NCI-H2227 treated with DMSO at 0.1 percent for 48 hours (cell line): ENCODE results near the gene CDON.
A peak's percentile ranks its signal among the peaks of the same experiment; 100 is the strongest.

ENCODE experiments used
- DNase-seq: peaks from one replicate; lab custom pipeline; 2025; lab: John Stamatoyannopoulos, UW

Gene CDON

GRCh38 chr11:126062679-126063506, at the start of gene CDON:
Gene CDON, minus strand, starts transcription at chr11:126062866. Its CDS starts 39,390 bp downstream, at chr11:126023476.
- DNase-seq = peak; percentile 94

GRCh38 chr11:126111458-126112116, 48.9 kb upstream of the CDON start:
- no peak for DNase-seq

GRCh38 chr11:126109941-126110731, 47.5 kb upstream of the CDON start:
- no peak for DNase-seq

- DNase-seq = no peak
Measured at GRCh38 chr11:126106594-126107328, 44.1 kb upstream of the CDON start.

- DNase-seq = no peak
Measured at GRCh38 chr11:126105748-126106080, 43.0 kb upstream of the CDON start.

- DNase-seq = no peak
Measured at GRCh38 chr11:126105022-126105747, 42.5 kb upstream of the CDON start.

GRCh38 chr11:126104420-126104819, 41.8 kb upstream of the CDON start:
- DNase-seq = no peak

GRCh38 chr11:126103150-126103549, 40.5 kb upstream of the CDON start:
- DNase-seq = no peak

GRCh38 chr11:126102436-126102981, 39.8 kb upstream of the CDON start:
- DNase-seq = no peak

GRCh38 chr11:126101930-126102283, 39.2 kb upstream of the CDON start:
- no peak for DNase-seq

GRCh38 chr11:126101251-126101929, 38.7 kb upstream of the CDON start:
- no peak for DNase-seq

GRCh38 chr11:126100716-126101115, 38.0 kb upstream of the CDON start:
- DNase-seq = no peak

- DNase-seq = no peak
Measured at GRCh38 chr11:126098204-126098769, 35.6 kb upstream of the CDON start.

- no peak for DNase-seq
Measured at GRCh38 chr11:126095745-126096144, 33.1 kb upstream of the CDON start.

GRCh38 chr11:126090452-126090851, 27.8 kb upstream of the CDON start:
- no peak for DNase-seq

GRCh38 chr11:126088999-126089398, 26.3 kb upstream of the CDON start:
- DNase-seq = no peak

GRCh38 chr11:126086248-126086647, 23.6 kb upstream of the CDON start:
- DNase-seq = no peak

- no peak for DNase-seq
Measured at GRCh38 chr11:126084608-126084912, 21.9 kb upstream of the CDON start.

- DNase-seq = no peak
Measured at GRCh38 chr11:126083829-126084607, 21.4 kb upstream of the CDON start.
